GM21360 (cell line): ENCODE results near the gene CRKL.

ENCODE experiments used
- ATAC-seq: cut with Tn5 transposase; IDR thresholded peaks from one replicate; pipeline ENCODE4 v1.9.1; 2021; ENCODE audit warnings: mild to moderate bottlenecking, moderate library complexity; ENCODE audit not compliant: unreplicated experiment

CRKL gene

DNA sequence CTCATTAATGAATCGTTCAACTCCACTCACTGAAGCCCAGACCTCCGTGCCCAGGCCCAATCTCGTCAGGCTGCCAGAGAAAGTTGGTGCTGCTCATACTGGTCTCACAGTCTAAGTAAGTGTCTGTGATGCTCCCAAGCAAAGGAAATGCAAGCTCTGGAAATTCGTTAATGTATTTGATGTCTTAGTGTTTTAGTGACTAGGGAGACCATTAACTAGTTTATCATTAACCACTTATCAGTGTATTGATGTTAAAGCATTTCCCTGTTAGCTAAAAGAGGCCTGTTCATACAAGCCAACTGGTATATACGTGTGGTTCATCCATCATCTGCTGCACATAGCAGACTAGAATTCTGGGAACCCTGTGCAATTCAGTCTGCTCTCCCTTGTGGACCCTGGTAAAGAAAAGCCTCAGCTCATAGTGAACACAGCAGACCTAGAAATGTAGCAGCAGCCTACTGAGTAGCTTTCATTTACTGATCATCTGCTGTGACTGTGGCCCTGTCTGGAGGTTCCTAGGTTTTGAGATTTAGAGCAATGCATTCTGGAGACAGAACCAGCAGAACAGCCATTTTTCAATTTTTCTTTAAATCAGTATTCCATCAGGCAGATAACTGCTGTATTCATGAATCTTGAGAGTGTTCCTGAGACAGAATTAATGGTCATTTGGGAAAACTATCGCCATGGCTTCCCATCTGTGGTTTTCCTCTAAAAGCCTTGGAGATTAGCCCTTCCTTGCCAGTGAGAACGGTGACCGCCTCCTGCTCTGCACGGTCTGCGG is 34.1 kb downstream of the CRKL start:
- ATAC-seq: no peak

DNA sequence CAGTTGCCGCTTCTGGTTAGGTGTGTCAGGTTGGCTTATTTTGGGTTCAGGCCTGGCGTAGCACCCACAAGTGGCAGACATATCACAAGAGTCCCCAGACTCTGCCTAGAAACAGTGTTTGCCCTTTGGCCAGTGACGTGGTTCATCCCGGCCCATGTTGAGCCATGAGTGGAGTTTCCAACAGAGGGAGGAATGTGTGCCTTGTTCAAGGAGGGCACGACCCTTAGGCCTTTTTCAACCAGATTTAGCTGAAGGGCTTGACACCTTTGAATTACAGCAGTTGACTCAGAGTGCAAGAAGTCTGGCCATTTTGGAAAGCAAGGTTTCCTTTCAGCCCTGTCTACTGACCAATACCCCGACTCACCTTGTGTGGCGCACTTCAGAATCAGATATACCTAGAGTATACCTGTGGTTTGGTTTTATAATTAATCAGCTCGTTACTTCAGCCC is 34.7 kb downstream of the CRKL start:
- ATAC-seq: no peak

DNA sequence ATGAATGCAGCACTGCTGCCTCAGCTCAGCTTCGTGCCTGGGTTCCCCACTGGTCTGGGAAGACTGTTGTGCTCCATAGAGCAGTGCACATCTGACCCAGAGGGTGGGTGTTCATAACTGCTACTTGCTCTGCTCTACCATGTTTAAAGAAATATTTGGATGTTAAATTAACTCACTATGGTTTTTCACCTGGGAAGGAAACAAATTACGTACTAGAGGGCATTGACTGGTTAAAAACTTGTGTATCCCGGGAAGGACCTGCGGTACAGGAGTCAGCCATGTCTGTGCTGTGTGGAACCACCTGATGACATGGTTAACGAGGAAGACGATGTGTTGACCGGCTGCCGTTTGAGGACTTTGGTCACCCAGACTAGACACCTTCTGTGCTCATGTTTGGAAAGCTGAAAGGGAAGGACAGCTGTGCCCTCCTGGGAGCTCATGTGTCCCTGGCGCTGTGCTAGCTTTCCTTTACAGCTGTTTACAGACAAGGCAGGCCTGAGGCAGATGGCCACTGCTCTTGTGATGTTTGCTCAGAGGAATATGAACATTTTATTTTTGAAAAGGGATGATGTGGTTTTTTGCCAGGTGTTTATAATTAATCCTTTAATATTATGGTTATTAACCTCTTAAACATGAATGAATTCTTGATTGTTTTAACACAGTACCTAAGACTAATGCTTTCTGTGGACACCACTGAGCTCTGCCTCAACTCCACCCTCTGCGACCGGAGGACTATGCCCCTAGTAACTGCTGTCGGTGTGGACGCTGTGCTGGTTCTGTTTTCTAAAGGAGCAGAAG is 35.5 kb downstream of the CRKL start:
- no peak for ATAC-seq

DNA sequence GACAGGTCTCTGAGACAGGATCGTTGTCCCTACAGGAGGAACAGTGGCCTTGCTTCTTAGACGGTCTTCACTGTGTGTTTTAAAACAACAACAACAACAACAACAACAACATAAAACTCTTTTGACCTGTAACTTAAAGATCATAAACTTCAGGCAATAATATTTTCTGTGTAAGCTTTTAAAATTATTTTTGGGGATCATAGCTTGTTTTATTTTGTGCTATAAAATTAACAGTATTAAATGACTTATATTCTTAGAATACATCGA is 36.1 kb downstream of the CRKL start:
- ATAC-seq: no peak

DNA sequence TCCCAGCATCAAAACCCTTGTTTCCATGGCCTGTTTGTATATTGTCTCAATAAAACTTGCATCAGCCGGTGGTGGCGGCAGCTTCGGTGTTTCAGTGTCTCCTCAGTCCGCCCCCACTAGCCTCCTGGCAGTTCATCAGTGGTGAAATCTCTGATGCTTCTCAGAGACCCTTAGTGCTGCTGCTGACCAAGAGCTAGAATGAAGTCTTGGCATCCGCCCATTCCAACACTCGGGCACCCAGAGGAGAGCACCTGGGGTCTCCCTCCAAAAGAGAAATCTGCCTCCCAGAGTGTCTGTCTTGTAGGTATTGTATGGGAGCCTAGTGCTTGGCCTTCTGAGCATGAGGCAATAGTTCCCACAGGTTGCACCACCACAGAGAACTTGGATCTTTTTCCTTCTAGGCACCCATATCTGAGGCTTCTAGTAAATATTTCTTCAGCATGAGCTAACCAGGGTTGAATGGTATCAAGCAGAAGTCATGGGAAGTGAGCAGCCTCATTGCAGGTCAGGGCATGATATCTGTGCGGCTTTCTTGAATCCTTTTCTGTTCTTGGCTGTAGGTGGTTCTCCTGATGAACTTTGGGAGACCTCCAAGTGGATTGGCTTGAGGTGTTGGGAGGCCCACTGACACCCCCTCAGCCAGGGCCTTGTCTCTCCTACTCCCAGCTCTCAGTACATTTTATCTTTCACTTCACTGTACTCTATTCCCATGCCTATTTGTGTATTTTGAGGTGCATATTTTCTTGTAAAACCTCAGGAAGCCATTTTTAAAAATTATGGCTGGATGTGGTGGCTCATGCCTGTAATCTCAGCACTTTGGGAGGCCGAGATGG is 36.7 kb downstream of the CRKL start:
- no peak for ATAC-seq

DNA sequence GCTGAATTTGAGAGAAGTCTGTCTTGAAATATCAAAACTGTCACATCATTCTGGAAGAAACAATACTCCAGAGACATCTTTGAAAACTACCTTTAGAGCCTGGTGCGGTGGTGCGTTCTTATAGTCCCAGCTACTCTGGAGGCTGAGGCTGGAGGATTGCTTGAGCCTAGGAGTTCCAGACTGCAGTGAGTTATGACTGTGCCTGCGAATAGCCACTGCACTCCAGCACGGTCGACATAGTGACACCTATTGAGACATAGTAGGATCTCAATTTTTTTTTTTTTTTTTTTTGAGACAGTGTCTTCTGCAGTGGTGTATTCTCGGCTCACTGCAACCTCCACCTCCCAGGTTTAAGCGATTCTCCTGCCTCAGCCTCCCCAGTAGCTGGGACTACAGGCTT is 38.3 kb downstream of the CRKL start:
- ATAC-seq: no peak

DNA sequence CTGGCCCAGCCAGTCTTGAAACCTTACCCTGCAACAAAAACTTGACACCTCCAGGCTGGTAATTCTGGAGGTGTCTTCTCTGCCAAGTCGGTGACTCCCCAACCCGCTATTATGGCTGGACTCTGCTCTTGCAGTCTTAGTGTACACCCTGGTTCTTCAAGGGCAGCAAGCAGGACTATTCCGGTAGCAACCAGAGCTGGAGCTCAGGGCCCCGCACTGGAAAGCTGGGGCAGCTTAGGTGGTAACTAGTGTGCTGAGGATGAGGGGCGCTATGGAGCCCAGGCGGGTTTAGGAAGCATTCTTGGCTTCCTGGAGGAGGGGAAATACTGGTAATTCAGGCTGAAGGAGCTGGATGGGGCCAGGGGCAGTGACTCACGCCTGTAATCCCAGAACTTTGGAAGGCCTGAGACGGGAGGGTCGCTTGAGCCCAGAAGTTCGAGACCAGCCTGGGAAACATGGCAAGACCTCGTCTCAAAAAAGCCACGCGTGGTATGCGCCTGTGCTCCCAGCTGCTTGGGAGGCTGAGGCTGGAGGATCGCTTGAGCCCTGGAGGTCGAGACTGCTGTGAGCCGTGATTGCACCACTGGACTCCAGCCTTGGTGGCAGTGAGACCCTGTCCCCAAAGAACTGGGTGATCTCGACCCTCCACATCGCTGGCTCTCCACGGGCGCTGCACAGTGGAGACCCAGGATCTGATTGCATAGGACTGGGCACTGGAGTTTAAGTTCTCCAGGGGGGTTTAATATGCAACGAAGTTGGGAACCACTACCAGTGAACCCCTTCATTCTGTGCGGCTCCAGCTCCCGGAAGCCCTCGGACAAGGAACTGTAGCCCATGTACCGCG is 39.3 kb downstream of the CRKL start:
- ATAC-seq: no peak

DNA sequence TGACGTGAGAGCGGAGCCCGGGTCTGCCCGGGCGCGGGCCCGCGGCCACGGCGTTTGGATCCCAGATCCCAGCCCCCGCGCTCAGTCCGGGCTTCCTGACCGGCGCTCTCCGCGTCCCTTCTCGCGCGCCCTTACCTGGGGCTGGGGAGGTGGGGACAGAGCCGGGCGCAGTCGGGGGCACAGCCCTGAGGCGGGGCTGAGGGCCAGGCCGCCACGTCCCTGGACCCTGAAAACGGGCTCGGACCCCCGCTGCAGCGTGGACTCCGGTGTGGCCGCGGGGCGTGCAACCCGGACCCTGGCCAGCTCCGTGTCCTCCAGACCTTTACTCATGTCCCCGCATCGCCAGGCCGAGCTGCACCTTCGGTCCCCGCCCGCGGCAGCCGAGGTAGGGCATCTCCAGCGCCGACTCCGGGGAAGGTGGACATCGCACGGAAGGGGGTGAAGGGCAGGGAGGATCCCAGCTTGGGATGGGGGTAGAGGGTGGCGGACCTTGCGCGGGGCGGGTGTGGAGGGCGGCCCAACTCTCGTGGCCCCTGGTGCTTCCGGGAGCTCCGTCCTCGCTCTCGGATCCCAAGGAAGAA is 40.0 kb downstream of the CRKL start:
- ATAC-seq: no peak

DNA sequence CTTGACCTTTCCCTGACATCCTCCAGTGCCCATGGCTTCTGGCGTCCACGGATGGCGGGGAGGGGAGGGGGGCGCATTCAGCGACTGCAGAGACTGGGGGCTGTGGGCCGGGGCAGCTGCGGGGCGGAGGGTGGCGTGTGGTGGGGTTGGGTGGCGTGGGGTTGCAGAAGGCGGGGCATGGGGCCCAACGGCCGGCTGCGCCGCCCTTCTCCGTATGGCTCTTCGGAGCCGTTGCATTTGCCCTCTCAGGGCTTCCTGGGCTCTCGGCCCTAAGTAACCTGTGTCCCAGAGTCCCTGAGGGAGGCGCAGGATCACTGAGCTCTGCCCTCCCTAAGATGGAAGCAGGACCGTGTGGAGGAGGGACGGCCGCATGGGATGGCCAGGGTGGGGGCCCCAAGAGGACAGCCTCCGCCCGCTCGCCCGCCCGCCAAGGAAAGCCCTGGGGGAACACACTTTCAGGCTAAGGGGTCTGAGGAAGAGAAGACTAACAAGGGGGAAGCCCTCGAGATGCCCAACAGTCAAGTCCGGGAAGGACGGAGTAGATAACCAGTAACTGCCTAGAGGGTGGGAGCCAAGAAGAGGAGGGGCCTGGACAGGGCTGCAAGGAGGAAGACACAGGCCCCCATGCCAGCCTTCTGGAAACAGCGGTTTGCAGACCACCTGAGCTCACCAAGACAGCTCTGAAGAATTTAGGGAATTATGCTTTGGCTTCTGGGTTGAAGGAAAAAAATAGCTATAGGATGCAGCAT is 40.6 kb downstream of the CRKL start:
- ATAC-seq: no peak

DNA sequence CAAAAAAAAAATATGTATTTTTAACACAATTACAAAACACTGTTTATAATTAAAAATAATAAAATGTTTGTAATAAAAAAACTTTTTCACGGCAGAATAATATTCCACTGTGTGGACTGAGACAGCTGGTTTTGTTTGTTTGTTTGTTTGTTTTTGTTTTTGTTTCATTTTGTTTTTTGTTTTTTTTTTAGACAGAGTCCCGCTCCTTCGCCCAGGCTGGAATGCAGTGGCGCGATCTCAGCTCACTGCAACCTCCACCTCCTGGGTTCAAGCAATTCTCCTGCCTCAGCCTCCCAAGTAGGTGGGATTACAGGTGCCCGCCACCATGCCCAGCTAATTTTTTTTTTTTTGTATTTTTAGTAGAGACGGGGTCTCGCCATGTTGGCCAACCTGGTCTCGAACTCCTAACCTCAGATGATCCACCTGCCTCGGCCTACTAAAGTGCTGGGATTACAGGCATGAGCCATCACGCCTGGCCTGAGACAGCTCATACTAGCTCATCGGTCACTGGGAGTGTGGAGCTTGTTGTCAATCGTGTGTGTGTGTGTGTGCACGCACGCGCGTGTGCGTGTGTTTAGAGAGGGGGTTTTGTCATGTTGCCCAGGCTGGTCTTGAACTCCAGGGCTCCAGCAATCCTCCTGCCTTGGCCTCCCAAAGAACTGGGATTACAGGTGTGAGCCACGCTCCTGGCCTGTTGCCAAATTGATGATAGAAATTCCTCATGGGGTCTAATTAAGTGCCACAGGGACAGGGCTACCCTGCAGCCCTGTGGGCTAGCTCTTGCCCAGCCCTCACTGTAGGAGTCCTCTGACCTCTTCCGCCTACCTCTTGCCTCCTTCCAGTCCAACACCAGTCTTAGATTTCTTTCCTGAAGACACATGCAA is 42.6 kb downstream of the CRKL start:
- ATAC-seq: no peak

DNA sequence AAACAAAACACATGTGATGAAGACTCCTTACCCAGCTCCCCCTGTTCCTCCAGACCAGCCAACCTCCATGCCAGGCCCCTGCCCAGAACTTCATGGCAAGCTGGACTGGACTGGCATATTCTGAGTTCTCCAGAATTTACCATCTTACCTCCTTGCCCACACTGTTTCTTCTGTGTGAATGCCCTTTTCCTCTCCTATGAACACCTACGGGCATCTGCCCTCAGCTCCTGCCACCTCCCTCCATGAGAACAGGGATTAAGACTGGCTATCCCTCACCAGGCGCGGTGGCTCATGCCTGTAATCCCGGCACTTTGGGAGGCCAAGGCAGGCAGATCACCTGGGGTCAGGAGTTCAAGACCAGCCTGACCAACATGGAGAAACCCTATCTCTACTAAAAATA is 43.4 kb downstream of the CRKL start:
- ATAC-seq: no peak

DNA sequence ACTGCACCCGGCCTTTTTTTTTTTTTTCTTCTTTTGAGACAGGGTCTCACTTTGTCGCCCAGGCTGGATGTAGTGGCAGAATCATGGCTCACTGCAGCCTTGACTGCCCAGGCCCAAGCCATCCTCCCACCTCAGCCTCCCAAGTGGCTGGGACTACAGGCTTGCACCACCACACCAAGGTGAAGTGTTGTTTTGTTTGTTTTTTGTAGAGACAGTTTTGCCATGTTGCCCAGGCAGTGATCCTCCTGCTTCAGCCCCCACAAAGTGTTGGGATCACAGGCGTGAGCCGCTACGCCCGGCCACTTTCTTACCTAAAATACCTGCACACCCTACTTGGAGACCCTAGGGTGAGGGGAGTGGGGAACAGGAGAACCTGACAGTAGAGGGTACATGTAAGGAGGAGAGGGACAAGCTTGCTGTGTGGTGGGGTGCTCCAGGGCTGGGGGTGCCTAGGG is 45.3 kb downstream of the CRKL start:
- no peak for ATAC-seq

DNA sequence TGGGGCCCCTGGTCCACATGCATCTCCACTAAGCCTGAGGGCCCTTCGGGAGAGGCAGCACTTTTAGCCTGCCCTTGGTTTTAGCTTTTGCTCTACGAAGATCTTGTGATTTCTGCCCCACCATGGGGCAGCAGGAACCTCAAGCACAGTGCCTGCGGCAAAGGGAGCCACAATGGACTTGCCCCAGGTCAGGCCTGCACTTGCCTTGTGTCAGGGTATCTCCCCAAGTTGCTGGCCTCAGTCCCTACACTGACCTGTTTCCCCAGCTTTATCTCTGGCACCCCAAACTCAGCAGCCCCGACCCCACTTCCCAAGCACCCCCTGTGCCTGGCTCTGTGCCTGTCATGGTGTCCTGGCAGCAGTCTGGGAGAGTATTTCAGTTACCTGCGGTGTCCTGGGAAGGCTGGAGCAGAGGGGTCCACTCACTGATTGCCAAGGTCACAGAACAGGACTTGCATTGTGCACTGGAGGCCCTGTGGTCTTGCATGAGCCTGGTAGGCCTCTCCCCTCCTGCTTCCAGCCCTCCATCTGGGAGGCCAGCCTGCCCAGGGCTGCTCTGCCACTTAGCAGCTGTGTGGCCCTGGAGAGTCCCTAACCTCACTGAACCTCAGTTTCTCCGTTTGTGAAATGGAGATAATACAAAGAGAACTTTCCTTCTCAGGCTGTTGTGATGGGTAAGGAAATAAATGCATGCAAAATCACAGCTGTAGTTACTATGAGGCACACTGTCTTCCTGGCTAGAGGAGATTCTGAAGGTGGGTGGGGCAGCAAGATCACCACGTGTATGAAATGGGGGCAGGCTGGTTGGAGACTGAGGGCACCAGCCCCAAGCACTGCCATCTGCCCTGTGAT is 46.2 kb downstream of the CRKL start:
- no peak for ATAC-seq

DNA sequence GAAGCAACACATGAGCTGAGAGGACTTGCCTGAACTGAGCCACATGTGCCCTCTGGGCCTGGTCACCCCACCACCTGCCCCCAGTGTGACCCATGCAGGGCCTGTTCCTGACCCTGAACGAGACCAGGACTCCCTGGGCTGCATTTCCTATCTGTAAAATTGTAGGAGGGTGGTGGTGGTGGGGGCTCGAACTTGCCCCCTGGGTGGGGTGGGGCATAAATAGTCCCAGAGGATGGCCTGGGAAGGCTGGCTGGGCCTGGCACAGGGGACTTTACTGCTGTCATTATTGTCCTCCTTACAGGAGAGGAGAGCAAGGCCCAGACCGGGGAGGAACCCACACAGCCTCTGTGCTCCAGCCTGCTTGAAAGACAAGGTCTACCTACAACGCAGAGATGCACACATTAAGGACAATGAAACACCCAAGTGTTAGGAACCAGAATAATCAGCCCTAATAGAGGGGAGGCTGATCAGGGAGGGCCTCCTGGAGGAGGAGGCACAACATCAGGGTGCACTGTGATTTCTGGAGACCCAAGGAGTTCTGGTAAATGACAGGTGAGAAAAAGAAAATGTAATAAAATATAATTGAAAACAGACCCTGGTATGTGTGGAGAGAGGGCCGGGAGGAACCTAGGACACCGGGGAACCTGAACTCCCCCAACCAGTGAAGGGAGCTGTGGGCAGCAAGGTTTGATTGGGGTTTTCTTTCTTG is 47.0 kb downstream of the CRKL start:
- no peak for ATAC-seq

DNA sequence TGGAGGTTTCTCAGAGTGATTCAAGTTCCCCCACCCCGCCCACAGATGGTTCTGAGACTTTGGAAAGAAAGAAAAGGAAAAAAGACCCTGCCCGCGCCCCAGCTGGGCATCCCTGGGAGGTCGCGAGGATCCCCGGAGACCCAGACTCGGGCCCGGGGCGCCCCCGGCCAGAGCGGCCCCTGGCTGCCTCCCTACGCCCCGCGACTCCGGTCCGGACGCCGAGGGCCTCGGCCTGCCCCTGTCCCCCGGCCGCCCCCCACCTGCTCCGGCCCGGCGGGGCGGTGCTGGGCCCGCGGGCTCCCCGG is 47.5 kb downstream of the CRKL start:
- no peak for ATAC-seq

DNA sequence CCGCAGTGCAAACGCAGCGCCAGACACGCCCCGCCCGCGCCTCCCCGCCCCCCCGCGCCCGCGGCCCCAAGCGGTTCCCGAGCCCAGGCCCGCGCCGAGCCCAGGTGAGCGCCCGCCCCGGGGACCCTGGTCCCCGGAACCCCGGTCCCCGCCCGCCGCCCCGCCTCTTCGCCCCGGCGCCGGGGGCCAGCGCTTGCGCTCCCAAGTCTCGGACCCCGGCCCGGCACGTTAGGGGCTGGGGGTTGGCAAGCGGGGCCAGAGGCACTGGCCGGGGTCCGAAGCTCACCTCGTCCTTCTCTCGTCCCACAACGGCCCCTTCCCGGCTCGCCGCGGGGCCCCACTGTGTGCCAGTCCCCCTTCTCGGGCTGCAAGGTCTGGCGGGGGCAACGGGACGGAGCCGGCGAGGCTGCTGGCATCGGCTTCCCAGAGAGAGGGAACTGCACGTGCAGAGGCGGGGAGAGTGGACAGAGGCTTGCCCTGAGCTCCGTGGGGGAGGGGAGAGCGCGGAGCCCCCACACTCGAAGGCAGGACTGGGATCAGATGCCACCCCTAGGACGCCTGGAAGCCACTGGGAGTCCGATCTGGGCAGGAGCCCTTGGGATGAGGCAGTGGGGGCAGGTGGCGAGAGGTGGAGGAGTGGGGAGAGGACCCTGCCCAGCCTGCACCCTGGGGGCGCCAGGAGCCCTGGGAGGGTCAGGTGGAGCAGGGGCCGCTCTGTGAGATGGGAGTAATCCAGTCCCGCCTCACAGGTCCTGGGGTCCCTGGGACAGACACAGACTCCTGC is 48.1 kb downstream of the CRKL start:
- ATAC-seq: no peak
